SK-N-SH treated with all-trans-retinoic acid at 6 μM for 48 hours (cell line): ENCODE measurements around the gene PIGP.

Experiments
- ARNTL ChIP-seq: fragments of 450-650 bp; formaldehyde crosslinking; IDR thresholded peaks from 2 replicates; pipeline ENCODE4 v1.5.0; 2020; ENCODE audit warnings: low read depth, mild to moderate bottlenecking, moderate library complexity, borderline replicate concordance
- CREB5 ChIP-seq: fragments of 250-450 bp; sonication (Bioruptor Pico); IDR thresholded peaks from 2 replicates; pipeline ENCODE4 v1.5.1; 2020; ENCODE audit warnings: low read depth, mild to moderate bottlenecking, moderate library complexity
- CSDC2 ChIP-seq: fragments of 250-450 bp; sonication (Bioruptor Pico); IDR thresholded peaks from 2 replicates; pipeline ENCODE4 v1.5.0; 2020; ENCODE audit warnings: mild to moderate bottlenecking, moderate library complexity
- CSRNP3 ChIP-seq: fragments of 250-450 bp; sonication (Bioruptor Pico); IDR thresholded peaks from 2 replicates; pipeline ENCODE4 v1.5.1; 2021; ENCODE audit warnings: mild to moderate bottlenecking, moderate library complexity
- TF ChIP-seq, protein P1 (sequence below): fragments of 250-450 bp; sonication (Bioruptor Pico); IDR thresholded peaks from 2 replicates; pipeline ENCODE4 v1.8.0; 2020; ENCODE audit warnings: mild to moderate bottlenecking, moderate library complexity, borderline replicate concordance

DNA sequence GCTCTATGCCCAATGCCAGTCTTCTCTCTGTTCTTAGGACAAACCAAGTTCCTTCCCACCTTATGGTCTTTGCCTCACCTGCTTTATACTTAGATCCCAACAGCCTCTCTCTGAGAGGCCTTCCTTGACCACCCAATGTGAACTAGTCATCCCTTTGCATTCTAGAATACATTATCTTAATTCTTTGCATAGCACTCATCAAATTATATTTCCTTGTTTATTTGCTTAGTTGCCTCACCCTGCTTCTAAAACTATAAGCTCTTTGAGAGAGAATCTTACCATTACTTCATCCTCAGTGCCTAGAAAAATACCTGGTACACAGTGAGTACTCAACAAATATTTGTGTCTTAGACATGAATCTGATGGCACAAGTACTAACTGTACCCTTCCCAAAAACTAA is 8.0 kb downstream of the PIGP start:
- TF ChIP-seq CREB5 (CRISPR knock-in tag): no peak
- TF ChIP-seq, protein P1, sequence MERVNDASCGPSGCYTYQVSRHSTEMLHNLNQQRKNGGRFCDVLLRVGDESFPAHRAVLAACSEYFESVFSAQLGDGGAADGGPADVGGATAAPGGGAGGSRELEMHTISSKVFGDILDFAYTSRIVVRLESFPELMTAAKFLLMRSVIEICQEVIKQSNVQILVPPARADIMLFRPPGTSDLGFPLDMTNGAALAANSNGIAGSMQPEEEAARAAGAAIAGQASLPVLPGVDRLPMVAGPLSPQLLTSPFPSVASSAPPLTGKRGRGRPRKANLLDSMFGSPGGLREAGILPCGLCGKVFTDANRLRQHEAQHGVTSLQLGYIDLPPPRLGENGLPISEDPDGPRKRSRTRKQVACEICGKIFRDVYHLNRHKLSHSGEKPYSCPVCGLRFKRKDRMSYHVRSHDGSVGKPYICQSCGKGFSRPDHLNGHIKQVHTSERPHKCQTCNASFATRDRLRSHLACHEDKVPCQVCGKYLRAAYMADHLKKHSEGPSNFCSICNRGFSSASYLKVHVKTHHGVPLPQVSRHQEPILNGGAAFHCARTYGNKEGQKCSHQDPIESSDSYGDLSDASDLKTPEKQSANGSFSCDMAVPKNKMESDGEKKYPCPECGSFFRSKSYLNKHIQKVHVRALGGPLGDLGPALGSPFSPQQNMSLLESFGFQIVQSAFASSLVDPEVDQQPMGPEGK (CRISPR knock-in tag): no peak
- TF ChIP-seq CSRNP3: no peak
- no peak for TF ChIP-seq CSDC2 (CRISPR knock-in tag)
- TF ChIP-seq ARNTL: no peak
